CD14-positive monocyte (primary cell): ENCODE results near the gene RNF213. TPM values are rescaled to one million over a fixed set of nuclear protein-coding genes. Genes with fewer than 3 reads are reported as not detected.
A peak's percentile ranks its signal among the peaks of the same experiment; 100 is the strongest.

ENCODE experiments used
- DNase-seq, 3 donors: peaks; one replicate each; pipeline ENCODE4 v3.0.0-alpha.2; 2011 to 2022
- H2AFZ ChIP-seq: 2 replicates; pipeline ENCODE4 v1.6.0; 2012; ENCODE audit warnings: mild to moderate bottlenecking, low read depth, low read length, inconsistent platforms; ENCODE audit not compliant: insufficient read depth, poor library complexity, severe bottlenecking
- H3K27ac ChIP-seq, 2 donors: 1 replicate in 1 of 2; 2 replicates in 1 of 2; pipeline ENCODE4 v1.5.1; 2012 to 2013; ENCODE audit warnings: low read length in 2 of 2, control low read depth in 1 of 2, inconsistent platforms in 1 of 2, low read depth in 1 of 2, mild to moderate bottlenecking in 1 of 2
- H3K27me3 ChIP-seq, 2 donors: one replicate each; pipeline versions ENCODE4 v1.6.0 to v1.6.1; 2011 to 2013; ENCODE audit warnings: low read length in 2 of 2; ENCODE audit not compliant: control insufficient read depth in 2 of 2, insufficient read depth in 2 of 2
- H3K36me3 ChIP-seq, 2 donors: replicated peaks in 1 of 2; 1 replicate in 1 of 2; 2 replicates in 1 of 2; pipeline versions ENCODE4 v1.5.1 to v1.6.1; 2012 to 2013; ENCODE audit warnings: low read length in 2 of 2, control low read depth in 1 of 2, inconsistent platforms in 1 of 2, mild to moderate bottlenecking in 1 of 2; ENCODE audit not compliant: insufficient read depth in 2 of 2, control insufficient read depth in 1 of 2
- H3K4me1 ChIP-seq, 2 donors: 1 replicate in 1 of 2; 2 replicates in 1 of 2; pipeline versions ENCODE4 v1.5.1 to v1.6.1; 2012 to 2013; ENCODE audit warnings: low read length in 2 of 2, control low read depth in 1 of 2, inconsistent platforms in 1 of 2, mild to moderate bottlenecking in 1 of 2, moderate library complexity in 1 of 2; ENCODE audit not compliant: insufficient read depth in 2 of 2, control insufficient read depth in 1 of 2
- H3K4me2 ChIP-seq: replicated peaks from 2 replicates; pipeline ENCODE3; 2012; ENCODE audit warnings: low read length, moderate library complexity, mild to moderate bottlenecking; ENCODE audit not compliant: poor library complexity, severe bottlenecking; ENCODE audit errors: extremely low read depth
- H3K4me3 ChIP-seq, 3 experiments: fragments of 200-600 bp in 1 of 3; sonication (generic) in 1 of 3; replicated peaks in 1 of 3; 1 replicate in 2 of 3; 2 replicates in 1 of 3; pipeline ENCODE4 v1.5.1; 2011 to 2013; ENCODE audit warnings: low read length in 3 of 3, mild to moderate bottlenecking in 3 of 3, control low read depth in 2 of 3, low read depth in 2 of 3, inconsistent platforms in 1 of 3, moderate library complexity in 1 of 3
- H3K79me2 ChIP-seq: 2 replicates; pipeline ENCODE4 v1.6.0; 2012; ENCODE audit warnings: mild to moderate bottlenecking, control low read depth, inconsistent platforms, low read length, moderate library complexity; ENCODE audit not compliant: insufficient read depth
- H3K9ac ChIP-seq: 2 replicates; pipeline ENCODE4 v1.6.0; 2017; ENCODE audit warnings: low read length, mild to moderate bottlenecking; ENCODE audit not compliant: insufficient read depth, poor library complexity, severe bottlenecking
- H3K9me3 ChIP-seq, 2 donors: replicated peaks in 1 of 2; 1 replicate in 1 of 2; 2 replicates in 1 of 2; pipeline versions ENCODE4 v1.5.1 to v1.6.1; 2012 to 2013; ENCODE audit warnings: low read length in 2 of 2, control low read depth in 1 of 2; ENCODE audit not compliant: control insufficient read depth in 1 of 2, insufficient read depth in 1 of 2
- H4K20me1 ChIP-seq: 2 replicates; pipeline ENCODE4 v1.6.0; 2012; ENCODE audit warnings: mild to moderate bottlenecking, low read length, control low read depth, moderate library complexity; ENCODE audit not compliant: insufficient read depth
- H3K27ac Mint-ChIP-seq, 7 donors: one replicate each; pipeline ENCODE4 v1.8.0; 2020; ENCODE audit warnings: mild to moderate bottlenecking in 7 of 7, mixed read lengths in 7 of 7, moderate library complexity in 6 of 7, inconsistent platforms in 2 of 7
- H3K27me3 Mint-ChIP-seq, 3 donors: one replicate each; pipeline ENCODE4 v1.8.0; 2021 to 2022; ENCODE audit warnings: low read depth in 3 of 3, mild to moderate bottlenecking in 3 of 3, mixed read lengths in 3 of 3, moderate library complexity in 3 of 3, inconsistent platforms in 1 of 3
- H3K36me3 Mint-ChIP-seq, 2 donors: one replicate each; pipeline ENCODE4 v1.8.0; 2020; ENCODE audit warnings: mixed read lengths in 2 of 2, inconsistent platforms in 1 of 2, mild to moderate bottlenecking in 1 of 2
- H3K4me1 Mint-ChIP-seq: one replicate; pipeline ENCODE4 v1.8.0; 2020; ENCODE audit warnings: mild to moderate bottlenecking, mixed read lengths
- H3K4me3 Mint-ChIP-seq, 2 donors: one replicate each; pipeline ENCODE4 v1.8.0; 2020; ENCODE audit warnings: mild to moderate bottlenecking in 2 of 2, mixed read lengths in 2 of 2, moderate library complexity in 1 of 2
- H3K9me3 Mint-ChIP-seq, 7 donors: one replicate each; pipeline ENCODE4 v1.8.0; 2020 to 2022; ENCODE audit warnings: mixed read lengths in 7 of 7, mild to moderate bottlenecking in 6 of 7, moderate library complexity in 6 of 7, inconsistent platforms in 2 of 7
- WGBS: methylation state at CpG from one replicate; pipeline ENCODE4 v1.1.5; 2013; ENCODE audit warnings: missing lambda C conversion rate; ENCODE audit not compliant: insufficient coverage; 5-methylcytosine and 5-hydroxymethylcytosine counted together
- intact Hi-C, 2 donors: fragments of 100-400 bp; cut with micrococcal nuclease; formaldehyde crosslinking; loops; one replicate each; pipeline versions ENCODE4 v1.15.0 to v1.15.1; 2023
- polyA plus RNA-seq, 3 donors: library from polyadenylated mRNA; depleted of rRNA in 1 of 3; unstranded in 2 of 3; stranded (reverse) in 1 of 3; fragments of 300-500 nt in 2 of 3; fragments of >200 nt in 1 of 3; fragmentation: Illumina TruSeq in 2 of 3; gene quantifications; 1 replicate in 2 of 3; 2 replicates in 1 of 3; pipeline ENCODE4 v1.2.3, GENCODE V29; 2012 to 2021
- TF ChIP-seq, protein P1 (sequence below): fragments of 200-600 bp; IDR thresholded peaks from one replicate; pipeline ENCODE4 v1.8.0; 2022; ENCODE audit warnings: antibody characterized with exemption, mild to moderate bottlenecking

The RNF213 gene
- polyA plus RNA-seq, 3 donors: 10.3 to 196 (median 18.1) TPM

DNA sequence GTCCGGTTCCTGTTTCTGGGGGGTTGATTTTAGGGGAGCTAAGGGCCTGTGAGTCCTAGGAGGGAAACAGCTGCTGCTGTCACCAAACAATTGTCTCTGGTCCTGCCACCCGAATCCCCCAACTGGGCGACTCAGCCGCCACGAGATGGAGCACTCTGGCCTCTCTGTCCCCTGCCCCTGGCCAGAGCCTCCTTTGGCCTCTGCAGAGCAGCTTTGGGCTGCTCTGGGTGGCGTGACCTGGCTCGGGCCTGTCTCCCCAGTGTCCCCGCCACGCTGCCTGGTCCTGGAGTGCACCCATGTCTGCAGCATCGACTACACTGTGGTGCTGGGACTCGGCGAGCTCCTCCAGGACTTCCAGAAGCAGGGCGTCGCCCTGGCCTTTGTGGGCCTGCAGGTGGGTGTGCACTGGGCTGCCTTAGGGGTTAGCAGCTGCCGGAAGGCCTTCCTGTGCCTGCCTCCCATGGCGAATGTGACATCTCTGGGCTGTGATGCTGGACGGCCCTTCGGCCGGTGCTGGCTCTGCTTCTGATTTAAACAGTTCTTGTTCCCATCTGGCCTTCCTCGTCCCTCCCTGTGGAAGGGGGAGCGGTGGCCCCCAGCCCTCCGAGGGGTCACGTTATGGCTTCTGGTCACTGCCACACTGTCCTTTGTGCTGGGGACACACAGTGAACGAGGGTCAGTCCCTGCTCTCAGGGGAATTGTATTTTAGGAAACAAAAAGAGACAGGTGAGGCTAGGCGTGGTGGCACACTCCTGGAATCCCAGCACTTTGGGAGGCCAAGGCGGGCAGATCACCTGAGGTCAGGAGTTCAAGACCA is 11.6 kb upstream of the RNF213 start:
- Mint-ChIP-seq H3K4me3 (no peak overlapping the region), H3K9me3 (peaks cover 0 to 2% (median 0%) of the 10 kb centered on the region in 7 donors)

DNA sequence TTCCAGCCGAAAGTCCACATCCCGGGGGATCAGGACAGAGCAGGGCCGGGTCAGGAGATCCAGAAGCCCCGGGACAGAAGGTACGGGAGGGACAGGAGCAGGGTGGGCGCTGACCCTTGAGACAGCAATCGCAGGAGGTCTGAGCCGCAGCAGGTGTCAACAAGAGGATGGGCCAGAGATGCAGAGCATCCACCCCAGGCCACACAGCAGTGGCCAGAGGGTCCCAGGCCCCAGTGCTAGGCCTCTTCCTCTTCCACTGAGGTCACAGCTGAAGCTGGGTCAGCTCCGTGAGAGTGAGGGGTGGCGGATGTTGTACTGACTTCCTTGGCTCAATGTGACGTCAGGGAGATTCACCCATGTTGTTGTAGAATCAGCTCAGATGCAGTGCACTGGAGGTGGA is 8.7 kb upstream of the RNF213 start:
- intact Hi-C loops: loop anchor here (5.0 kb wide), 3 partner anchors 35 to 60 kb away; no protein-coding TSS in a partner anchor
- peaks cover 27% of the 10 kb centered on the region for H3K4me1 Mint-ChIP-seq
- Histone ChIP-seq H3K9me3 (no peaks in the 10 kb centered on the region), H3K79me2 (no peaks in the 10 kb centered on the region), H3K4me3 (no peak overlapping the region), H3K36me3 (no peaks in the 10 kb centered on the region), H3K27me3 (no peaks in the 10 kb centered on the region), H3K9ac (no peak overlapping the region), H3K4me1 (peaks cover 21 to 22% of the 10 kb centered on the region in 2 donors), H3K4me2 (no peak overlapping the region), H3K27ac (no peak overlapping the region), H2AFZ (no peak overlapping the region), H4K20me1 (peaks cover 6% of the 10 kb centered on the region)
- peaks cover 0 to 2% (median 0%) of the 10 kb centered on the region in 7 donors for H3K9me3 Mint-ChIP-seq
- no peak overlapping the region for H3K27ac Mint-ChIP-seq
- TF ChIP-seq, protein P1, sequence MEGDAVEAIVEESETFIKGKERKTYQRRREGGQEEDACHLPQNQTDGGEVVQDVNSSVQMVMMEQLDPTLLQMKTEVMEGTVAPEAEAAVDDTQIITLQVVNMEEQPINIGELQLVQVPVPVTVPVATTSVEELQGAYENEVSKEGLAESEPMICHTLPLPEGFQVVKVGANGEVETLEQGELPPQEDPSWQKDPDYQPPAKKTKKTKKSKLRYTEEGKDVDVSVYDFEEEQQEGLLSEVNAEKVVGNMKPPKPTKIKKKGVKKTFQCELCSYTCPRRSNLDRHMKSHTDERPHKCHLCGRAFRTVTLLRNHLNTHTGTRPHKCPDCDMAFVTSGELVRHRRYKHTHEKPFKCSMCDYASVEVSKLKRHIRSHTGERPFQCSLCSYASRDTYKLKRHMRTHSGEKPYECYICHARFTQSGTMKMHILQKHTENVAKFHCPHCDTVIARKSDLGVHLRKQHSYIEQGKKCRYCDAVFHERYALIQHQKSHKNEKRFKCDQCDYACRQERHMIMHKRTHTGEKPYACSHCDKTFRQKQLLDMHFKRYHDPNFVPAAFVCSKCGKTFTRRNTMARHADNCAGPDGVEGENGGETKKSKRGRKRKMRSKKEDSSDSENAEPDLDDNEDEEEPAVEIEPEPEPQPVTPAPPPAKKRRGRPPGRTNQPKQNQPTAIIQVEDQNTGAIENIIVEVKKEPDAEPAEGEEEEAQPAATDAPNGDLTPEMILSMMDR: no peak
- WGBS: 90% methylated on average over 10 of the region's 11 CpGs
- no peak for DNase-seq
- H3K27me3 Mint-ChIP-seq: peaks cover 0 to 11% (median 5%) of the 10 kb centered on the region in 3 donors
- H3K4me3 Mint-ChIP-seq: no peak overlapping the region
- H3K36me3 Mint-ChIP-seq: peaks cover 0 to 4% of the 10 kb centered on the region in 2 donors

More for the DNA sequence above, 11.6 kb upstream of the RNF213 start:
- Histone ChIP-seq H3K9ac (no peak overlapping the region), H3K36me3 (no peaks in the 10 kb centered on the region), H3K27me3 (no peaks in the 10 kb centered on the region), H2AFZ (no peak overlapping the region), H3K79me2 (no peaks in the 10 kb centered on the region), H3K4me2 (no peak overlapping the region), H4K20me1 (no peaks in the 10 kb centered on the region), H3K9me3 (no peaks in the 10 kb centered on the region), H3K27ac (no peak overlapping the region), H3K4me3 (no peak overlapping the region), H3K4me1 (peaks cover 4 to 6% of the 10 kb centered on the region in 2 donors)
- Mint-ChIP-seq H3K27ac (peak overlapping the region in 1 of 7 donors; percentile 70), H3K36me3 (peaks cover 0 to 11% of the 10 kb centered on the region in 2 donors), H3K27me3 (peaks cover 0 to 10% (median 5%) of the 10 kb centered on the region in 3 donors), H3K4me1 (peaks cover 11% of the 10 kb centered on the region)
- TF ChIP-seq, protein P1: no peak
- intact Hi-C loops: no loop called here
- no peak for DNase-seq
- 92% methylated on average over 23 of the region's 26 CpGs for WGBS
